ENCODE results near the gene BMP7.

DNA sequence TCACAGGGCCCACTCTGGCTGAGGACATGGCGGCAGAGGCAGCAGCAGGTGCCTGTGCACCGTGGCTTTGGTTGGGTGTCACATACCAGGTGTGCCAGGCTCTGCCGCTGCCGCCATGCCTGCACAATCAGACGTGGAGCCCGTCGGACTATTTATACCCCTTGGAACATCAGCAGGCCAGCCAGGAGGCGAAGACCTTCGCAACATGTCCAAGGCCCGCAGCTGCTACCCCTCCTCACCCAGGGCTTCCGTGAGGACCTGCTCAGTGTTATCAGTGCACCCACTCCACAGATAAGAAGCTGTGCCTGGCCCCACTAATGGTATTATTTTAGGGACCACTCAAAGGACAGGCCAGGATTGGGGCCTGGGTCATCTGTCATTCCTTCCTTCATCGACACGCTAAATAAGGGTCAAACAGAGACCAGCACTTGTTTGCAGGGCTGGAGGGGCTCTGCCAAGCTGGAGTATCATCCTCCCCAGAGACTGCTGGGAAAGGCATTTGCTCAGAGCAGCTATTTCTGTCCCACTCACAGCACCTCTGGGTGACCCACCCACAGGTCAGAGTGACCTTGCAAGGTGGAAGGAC is 109.2 kb downstream of the BMP7 start:
- TF ChIP-seq CTCF (IDR thresholded peaks at IDR 0.05) (no peak), POLR2A (IDR thresholded peaks at IDR 0.05; ENCODE audit: low read depth) (no peak)
